Measurements from ENCODE around the gene KLHDC8A.
"Not testable (repeated sequence)": the region's sequence is repeated elsewhere in the genome, so short reads cannot be mapped to it uniquely, and the experiment has no call there.

KLHDC8A gene

GRCh38 chr1:205371871-205372660, 15.3 kb upstream of the KLHDC8A start:
- DNase-seq (ENCODE audit: low read depth in 1 of 2, low spot score in 1 of 2) = no peak

GRCh38 chr1:205370780-205371179, 14.1 kb upstream of the KLHDC8A start:
- DNase-seq (ENCODE audit: low read depth in 1 of 2, low spot score in 1 of 2) = no peak

- DNase-seq (ENCODE audit: low read depth in 1 of 2, low spot score in 1 of 2) = no peak
Measured at GRCh38 chr1:205369701-205370123, 13.0 kb upstream of the KLHDC8A start.

GRCh38 chr1:205368478-205368877, 11.8 kb upstream of the KLHDC8A start:
- no peak for DNase-seq (ENCODE audit: low read depth in 1 of 2, low spot score in 1 of 2)

GRCh38 chr1:205365945-205366463, 9.3 kb upstream of the KLHDC8A start:
- DNase-seq (ENCODE audit: low read depth in 1 of 2, low spot score in 1 of 2) = no peak

GRCh38 chr1:205365086-205365485, 8.4 kb upstream of the KLHDC8A start:
- DNase-seq (ENCODE audit: low read depth in 1 of 2, low spot score in 1 of 2) = not testable (repeated sequence)

- DNase-seq (ENCODE audit: low read depth in 1 of 2, low spot score in 1 of 2) = no peak
Measured at GRCh38 chr1:205360891-205361290, 4.2 kb upstream of the KLHDC8A start.

- DNase-seq (ENCODE audit: low read depth in 1 of 2, low spot score in 1 of 2) = no peak
Measured at GRCh38 chr1:205359771-205360565, 3.2 kb upstream of the KLHDC8A start.

GRCh38 chr1:205358579-205358978, 1.9 kb upstream of the KLHDC8A start:
- no peak for DNase-seq (ENCODE audit: low read depth in 1 of 2, low spot score in 1 of 2)

GRCh38 chr1:205357567-205357966, 845 bp upstream of the KLHDC8A start:
- DNase-seq (ENCODE audit: low read depth in 1 of 2, low spot score in 1 of 2) = no peak

GRCh38 chr1:205355075-205355453, 1.7 kb downstream of the KLHDC8A start:
- DNase-seq (ENCODE audit: low read depth in 1 of 2, low spot score in 1 of 2) = no peak

- peak; percentile 20 to 29 for DNase-seq (ENCODE audit: low read depth in 1 of 2, low spot score in 1 of 2)
Measured at GRCh38 chr1:205354259-205355074, 2.3 kb downstream of the KLHDC8A start.

GRCh38 chr1:205353612-205354011, 3.1 kb downstream of the KLHDC8A start:
- DNase-seq (ENCODE audit: low read depth in 1 of 2, low spot score in 1 of 2) = no peak

GRCh38 chr1:205353191-205353590, 3.5 kb downstream of the KLHDC8A start:
- DNase-seq (ENCODE audit: low read depth in 1 of 2, low spot score in 1 of 2) = no peak

- no peak for DNase-seq (ENCODE audit: low read depth in 1 of 2, low spot score in 1 of 2)
Measured at GRCh38 chr1:205351984-205352713, 4.6 kb downstream of the KLHDC8A start.

GRCh38 chr1:205350691-205351141, 6.0 kb downstream of the KLHDC8A start:
- DNase-seq (ENCODE audit: low read depth in 1 of 2, low spot score in 1 of 2) = no peak

- no peak for DNase-seq (ENCODE audit: low read depth in 1 of 2, low spot score in 1 of 2)
Measured at GRCh38 chr1:205350124-205350523, 6.6 kb downstream of the KLHDC8A start.

- no peak for DNase-seq (ENCODE audit: low read depth in 1 of 2, low spot score in 1 of 2)
Measured at GRCh38 chr1:205348554-205349487, 7.9 kb downstream of the KLHDC8A start.

GRCh38 chr1:205346956-205347574, 9.7 kb downstream of the KLHDC8A start:
- DNase-seq (ENCODE audit: low read depth in 1 of 2, low spot score in 1 of 2) = no peak
